CD4-positive, alpha-beta T cell (primary cell): ENCODE results near the gene NEO1. TPM values are rescaled to one million over a fixed set of nuclear protein-coding genes. Genes with fewer than 3 reads are reported as not detected.

Source experiments
- ATAC-seq: fragments of 200-7000 bp; cut with Tn5 transposase; one replicate; pipeline ENCODE4 v1.10.0; 2022; ENCODE audit warnings: mild to moderate bottlenecking; ENCODE audit not compliant: poor library complexity
- CTCF ChIA-PET: fragments of 350-600 bp; sonication (Branson Sonifier 250); formaldehyde crosslinking; loops from one replicate; lab custom pipeline; 2021; ENCODE audit warnings: antibody characterized with exemption, inconsistent platforms; lab: Charles Lee
- POLR2A ChIA-PET: fragments of 350-600 bp; sonication (Branson Sonifier 250); formaldehyde crosslinking; loops from one replicate; lab custom pipeline; 2021; ENCODE audit warnings: antibody characterized with exemption, inconsistent platforms; lab: Charles Lee
- DNase-seq, 14 experiments: peaks; one replicate each; pipeline ENCODE4 v3.0.0-alpha.2; 2013 to 2020; ENCODE audit warnings: mixed read lengths in 2 of 14
- H3K27ac ChIP-seq, 2 donors: one replicate each; pipeline versions ENCODE4 v1.5.1 to v1.7.0; 2013; ENCODE audit warnings: low read length in 2 of 2, low read depth in 1 of 2, mild to moderate bottlenecking in 1 of 2
- H3K27me3 ChIP-seq, 2 experiments: 1 replicate in 1 of 2; 2 replicates in 1 of 2; pipeline versions ENCODE4 v1.6.1 to v1.7.0; 2013; ENCODE audit warnings: low read length in 2 of 2, control low read depth in 1 of 2, mild to moderate bottlenecking in 1 of 2, moderate library complexity in 1 of 2; ENCODE audit not compliant: insufficient read depth in 2 of 2, control insufficient read depth in 1 of 2
- H3K36me3 ChIP-seq: one replicate; pipeline ENCODE4 v1.6.1; 2013; ENCODE audit warnings: low read length, control low read depth; ENCODE audit not compliant: insufficient read depth
- H3K4me1 ChIP-seq: one replicate; pipeline ENCODE4 v1.6.1; 2013; ENCODE audit warnings: low read length, control low read depth; ENCODE audit not compliant: insufficient read depth
- H3K4me3 ChIP-seq: one replicate; pipeline ENCODE4 v1.5.1; 2013; ENCODE audit warnings: mild to moderate bottlenecking, low read length, moderate library complexity
- H3K9me3 ChIP-seq, 2 experiments: 1 replicate in 1 of 2; 2 replicates in 1 of 2; pipeline versions ENCODE4 v1.6.1 to v1.7.0; 2013; ENCODE audit warnings: low read length in 2 of 2, mild to moderate bottlenecking in 2 of 2, control low read depth in 1 of 2, moderate library complexity in 1 of 2; ENCODE audit not compliant: control insufficient read depth in 1 of 2, insufficient read depth in 1 of 2
- H3K27ac Mint-ChIP-seq: one replicate; pipeline ENCODE4 v1.8.0; 2020; ENCODE audit warnings: mixed read lengths
- H3K27me3 Mint-ChIP-seq: one replicate; pipeline ENCODE4 v1.8.0; 2021; ENCODE audit warnings: mixed read lengths
- H3K36me3 Mint-ChIP-seq: one replicate; pipeline ENCODE4 v1.8.0; 2021; ENCODE audit warnings: low read depth, mixed read lengths
- H3K4me1 Mint-ChIP-seq: one replicate; pipeline ENCODE4 v1.8.0; 2021; ENCODE audit warnings: low read depth, mixed read lengths
- H3K4me3 Mint-ChIP-seq: one replicate; pipeline ENCODE4 v1.8.0; 2020; ENCODE audit warnings: mild to moderate bottlenecking, mixed read lengths
- H3K9me3 Mint-ChIP-seq: one replicate; pipeline ENCODE4 v1.8.0; 2020; ENCODE audit warnings: mixed read lengths
- intact Hi-C, 2 experiments: fragments of 100-400 bp; cut with DNase I in 1 of 2; cut with micrococcal nuclease in 1 of 2; formaldehyde crosslinking; loops; one replicate each; pipeline versions ENCODE4 v1.15.1 to v1.9.0; 2023 to 2025; cut with DNase I, micrococcal nuclease
- total RNA-seq, 174 experiments: library from RNA in 2 of 174; stranded (reverse) in 2 of 174; gene quantifications; one replicate each; pipeline ENCODE4 v1.2.3 and lab custom pipeline; 2021 to 2026
- TF ChIP-seq, protein P1 (sequence below): fragments of 200-600 bp; IDR thresholded peaks from one replicate; pipeline ENCODE4 v1.8.0; 2022; ENCODE audit warnings: antibody characterized with exemption, mild to moderate bottlenecking

NEO1 gene
- total RNA-seq, 2 experiments from 2014 or later: 6.0 to 8.0 TPM

DNA sequence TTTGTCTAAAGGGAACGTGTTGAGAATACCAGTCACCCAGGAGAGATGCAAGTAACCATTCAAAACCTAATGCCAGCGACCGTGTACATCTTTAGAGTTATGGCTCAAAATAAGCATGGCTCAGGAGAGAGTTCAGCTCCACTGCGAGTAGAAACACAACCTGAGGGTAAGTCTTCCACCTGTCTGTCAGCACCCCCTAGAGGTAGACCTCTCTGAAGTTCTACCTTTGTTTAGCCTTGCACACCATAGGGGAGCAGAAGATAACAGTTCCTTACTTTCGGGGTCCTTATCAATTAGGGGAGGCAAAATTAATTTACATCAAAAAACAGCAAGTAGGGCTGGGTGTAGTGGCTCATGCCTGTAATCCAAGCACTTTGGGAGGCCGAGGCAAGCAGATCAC, 192.1 kb downstream of the NEO1 start:
- ATAC-seq (peak; percentile 43), DNase-seq (peak in 4 of 14 experiments; percentile 6 to 48 (median 31))
- H3K9me3 Mint-ChIP-seq: no peaks in the 10 kb centered on the region
- ChIA-PET POLR2A (no interaction called here), CTCF (interaction anchor here (1.1 to 2.7 kb wide), 2 partner anchors 21 to 522 kb away, joined by 4 to 7 read pairs; no protein-coding TSS in a partner anchor)
- H3K27me3 ChIP-seq: no peaks in the 10 kb centered on the region
- TF ChIP-seq, protein P1, sequence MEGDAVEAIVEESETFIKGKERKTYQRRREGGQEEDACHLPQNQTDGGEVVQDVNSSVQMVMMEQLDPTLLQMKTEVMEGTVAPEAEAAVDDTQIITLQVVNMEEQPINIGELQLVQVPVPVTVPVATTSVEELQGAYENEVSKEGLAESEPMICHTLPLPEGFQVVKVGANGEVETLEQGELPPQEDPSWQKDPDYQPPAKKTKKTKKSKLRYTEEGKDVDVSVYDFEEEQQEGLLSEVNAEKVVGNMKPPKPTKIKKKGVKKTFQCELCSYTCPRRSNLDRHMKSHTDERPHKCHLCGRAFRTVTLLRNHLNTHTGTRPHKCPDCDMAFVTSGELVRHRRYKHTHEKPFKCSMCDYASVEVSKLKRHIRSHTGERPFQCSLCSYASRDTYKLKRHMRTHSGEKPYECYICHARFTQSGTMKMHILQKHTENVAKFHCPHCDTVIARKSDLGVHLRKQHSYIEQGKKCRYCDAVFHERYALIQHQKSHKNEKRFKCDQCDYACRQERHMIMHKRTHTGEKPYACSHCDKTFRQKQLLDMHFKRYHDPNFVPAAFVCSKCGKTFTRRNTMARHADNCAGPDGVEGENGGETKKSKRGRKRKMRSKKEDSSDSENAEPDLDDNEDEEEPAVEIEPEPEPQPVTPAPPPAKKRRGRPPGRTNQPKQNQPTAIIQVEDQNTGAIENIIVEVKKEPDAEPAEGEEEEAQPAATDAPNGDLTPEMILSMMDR: peak; percentile 24
- H3K27me3 Mint-ChIP-seq: no peaks in the 10 kb centered on the region
- intact Hi-C loops: loop anchor here in 1 of 2 experiments (5.0 kb wide), 1 partner anchor 522 kb away; no protein-coding TSS in a partner anchor
- peaks cover 4% of the 10 kb centered on the region for H3K36me3 Mint-ChIP-seq
- no peaks in the 10 kb centered on the region for H3K36me3 ChIP-seq
- no peaks in the 10 kb centered on the region for H3K4me1 Mint-ChIP-seq
- no peaks in the 10 kb centered on the region for H3K9me3 ChIP-seq
- H3K27ac Mint-ChIP-seq: no peak overlapping the region
- H3K4me3 Mint-ChIP-seq: no peak overlapping the region
- H3K27ac ChIP-seq: no peak overlapping the region
- H3K4me3 ChIP-seq: no peak overlapping the region
- H3K4me1 ChIP-seq: no peaks in the 10 kb centered on the region

DNA sequence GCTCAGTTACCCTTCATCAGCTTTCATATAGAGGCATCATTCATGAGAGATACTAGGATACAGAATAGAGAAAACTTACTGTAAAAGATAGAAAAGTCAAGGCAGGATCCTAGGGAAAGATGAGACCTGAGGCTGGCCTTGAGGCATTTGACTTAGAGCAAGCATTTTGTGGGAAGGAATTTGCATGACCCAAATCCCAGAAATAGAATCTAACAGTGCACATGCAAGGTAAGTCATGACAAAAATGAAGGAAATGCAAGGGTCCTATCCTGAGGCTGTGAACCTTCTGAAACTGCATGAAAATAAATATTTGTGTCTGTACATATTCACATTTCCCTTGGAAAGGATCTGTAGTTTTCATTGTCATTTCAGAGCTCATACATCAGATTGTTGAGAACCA, 194.2 kb downstream of the NEO1 start:
- intact Hi-C loops: no loop called here
- TF ChIP-seq, protein P1: no peak

DNA sequence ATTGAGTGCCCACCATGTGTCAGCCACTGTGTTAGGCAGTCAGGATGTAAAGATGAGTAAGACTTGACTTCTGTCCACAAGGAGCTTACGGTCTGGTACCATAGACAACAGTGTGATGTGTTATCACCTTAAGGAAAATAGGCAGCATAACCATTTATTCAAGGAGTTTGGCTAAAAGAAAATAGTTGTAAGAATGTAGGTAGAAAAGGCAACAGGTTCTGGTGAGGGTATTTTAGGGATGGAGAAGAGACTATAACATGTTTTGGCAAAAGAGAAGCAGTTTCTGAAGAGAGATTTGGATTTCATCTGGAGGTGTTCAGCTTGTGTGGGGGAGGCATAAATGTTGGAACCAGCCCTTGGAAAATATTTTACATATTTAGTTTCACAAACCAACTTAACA, 194.6 kb downstream of the NEO1 start:
- H3K9me3 Mint-ChIP-seq: no peaks in the 10 kb centered on the region
- no peak for ATAC-seq
- intact Hi-C loops: no loop called here
- Histone ChIP-seq H3K4me3 (no peak overlapping the region), H3K27me3 (no peaks in the 10 kb centered on the region), H3K36me3 (no peaks in the 10 kb centered on the region), H3K27ac (no peak overlapping the region), H3K9me3 (no peaks in the 10 kb centered on the region), H3K4me1 (no peaks in the 10 kb centered on the region)
- TF ChIP-seq, protein P1: no peak
- DNase-seq: no peak
- no peaks in the 10 kb centered on the region for H3K27me3 Mint-ChIP-seq
- H3K4me3 Mint-ChIP-seq: no peak overlapping the region
- no peak overlapping the region for H3K27ac Mint-ChIP-seq
- CTCF ChIA-PET: interaction anchor here (1.8 kb wide), 1 partner anchor 19 kb away, joined by 5 read pairs; no protein-coding TSS in a partner anchor
- H3K4me1 Mint-ChIP-seq: no peaks in the 10 kb centered on the region
- POLR2A ChIA-PET: no interaction called here
- peaks cover 8% of the 10 kb centered on the region for H3K36me3 Mint-ChIP-seq

More for the DNA sequence above, 194.2 kb downstream of the NEO1 start:
- DNase-seq (no peak), ATAC-seq (no peak)
- no peaks in the 10 kb centered on the region for H3K9me3 Mint-ChIP-seq
- H3K4me1 ChIP-seq: no peaks in the 10 kb centered on the region
- H3K4me3 Mint-ChIP-seq: no peak overlapping the region
- no peak overlapping the region for H3K27ac Mint-ChIP-seq
- no peak overlapping the region for H3K27ac ChIP-seq
- no peaks in the 10 kb centered on the region for H3K27me3 ChIP-seq
- CTCF ChIA-PET: interaction anchor here (1.8 kb wide), 1 partner anchor 19 kb away, joined by 5 read pairs; no protein-coding TSS in a partner anchor
- peaks cover 8% of the 10 kb centered on the region for H3K36me3 Mint-ChIP-seq
- H3K9me3 ChIP-seq: no peaks in the 10 kb centered on the region
- H3K27me3 Mint-ChIP-seq: no peaks in the 10 kb centered on the region
- no peaks in the 10 kb centered on the region for H3K36me3 ChIP-seq
- H3K4me1 Mint-ChIP-seq: no peaks in the 10 kb centered on the region
- no peak overlapping the region for H3K4me3 ChIP-seq
- POLR2A ChIA-PET: no interaction called here
